Activated CD4-positive, alpha-beta memory T cell treated with anti-CD3 and anti-CD28 coated beads for 36 hours (primary cell): Measurements from ENCODE around the gene ZFYVE27. TPM values are rescaled to one million over a fixed set of nuclear protein-coding genes. Genes with fewer than 3 reads are reported as not detected.
A peak's percentile ranks its signal among the peaks of the same experiment; 100 is the strongest.

Source experiments
- CTCF ChIA-PET: fragments of 350-600 bp; sonication (Branson Sonifier 250); formaldehyde crosslinking; loops from one replicate; lab custom pipeline; 2021; ENCODE audit warnings: antibody characterized with exemption, inconsistent platforms; lab: Charles Lee
- POLR2A ChIA-PET: fragments of 350-600 bp; sonication (Branson Sonifier 250); formaldehyde crosslinking; loops from one replicate; lab custom pipeline; 2021; ENCODE audit warnings: antibody characterized with exemption; lab: Charles Lee
- DNase-seq: peaks from one replicate; pipeline ENCODE4 v3.0.0-alpha.2; 2020
- H3K27ac Mint-ChIP-seq: one replicate; pipeline ENCODE4 v1.8.0; 2021; ENCODE audit warnings: mixed read lengths
- H3K27me3 Mint-ChIP-seq: one replicate; pipeline ENCODE4 v1.8.0; 2021; ENCODE audit warnings: mixed read lengths
- H3K36me3 Mint-ChIP-seq: one replicate; pipeline ENCODE4 v1.8.0; 2021; ENCODE audit warnings: mixed read lengths
- H3K4me1 Mint-ChIP-seq: one replicate; pipeline ENCODE4 v1.8.0; 2021; ENCODE audit warnings: low read depth, mixed read lengths
- H3K4me3 Mint-ChIP-seq: one replicate; pipeline ENCODE4 v1.8.0; 2021; ENCODE audit warnings: mild to moderate bottlenecking, mixed read lengths
- H3K9me3 Mint-ChIP-seq: one replicate; pipeline ENCODE4 v1.8.0; 2021; ENCODE audit warnings: mixed read lengths
- intact Hi-C: fragments of 100-400 bp; cut with micrococcal nuclease; formaldehyde crosslinking; loops from one replicate; pipeline ENCODE4 v1.15.1; 2023
- total RNA-seq, 2 experiments: library from RNA; stranded (reverse); gene quantifications; one replicate each; pipeline ENCODE4 v1.2.3, GENCODE V29; 2021

Gene ZFYVE27
- total RNA-seq, 2 experiments from 2014 or later, result 20.9 to 22.8 TPM

DNA sequence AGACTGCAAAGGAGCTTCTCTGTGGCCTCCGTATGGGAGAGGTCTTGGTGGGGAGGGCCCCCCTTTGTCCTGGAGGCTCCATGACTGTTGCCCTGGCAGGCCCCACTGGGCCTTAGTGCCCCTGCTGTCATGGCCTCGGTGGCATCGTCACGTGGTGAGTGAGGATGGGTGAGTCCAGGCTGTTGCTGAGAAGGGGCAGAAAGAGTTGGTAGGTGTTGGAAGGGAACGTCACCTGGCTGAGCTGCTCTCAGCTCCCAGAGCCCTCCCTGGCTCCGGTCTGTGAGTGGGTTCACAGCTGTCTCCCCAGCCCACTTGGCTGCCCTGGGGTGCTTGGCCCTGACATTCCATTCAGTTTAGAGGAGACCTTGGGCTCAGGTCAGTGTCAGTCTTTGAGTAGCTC lies 18.8 kb downstream of the ZFYVE27 start:
- Mint-ChIP-seq H3K4me3 (no peak overlapping the region), H3K9me3 (no peaks in the 10 kb centered on the region), H3K27me3 (no peaks in the 10 kb centered on the region), H3K4me1 (no peaks in the 10 kb centered on the region), H3K36me3 (peaks cover 44% of the 10 kb centered on the region), H3K27ac (no peak overlapping the region)
- intact Hi-C loops, result no loop called here
- POLR2A ChIA-PET, result no interaction called here
- CTCF ChIA-PET, result interaction anchor here (1.5 to 1.6 kb wide), 3 partner anchors 11 to 114 kb away, joined by 3 to 6 read pairs (median 5); no protein-coding TSS in a partner anchor
- DNase-seq, result no peak

- CTCF ChIA-PET, result interaction anchor here (1.0 to 1.2 kb wide), 2 partner anchors 10 to 111 kb away, joined by 3 to 4 read pairs; no protein-coding TSS in a partner anchor
- Mint-ChIP-seq H3K27ac (no peak overlapping the region), H3K36me3 (peaks cover 42% of the 10 kb centered on the region), H3K27me3 (no peaks in the 10 kb centered on the region), H3K4me1 (no peaks in the 10 kb centered on the region), H3K4me3 (no peak overlapping the region), H3K9me3 (no peaks in the 10 kb centered on the region)
- POLR2A ChIA-PET, result no interaction called here
- intact Hi-C loops, result no loop called here
- no peak for DNase-seq
Observed at GRCh38 chr10:97757471-97757870, 20.5 kb downstream of the ZFYVE27 start.

GRCh38 chr10:97759158-97759887 lies 22.4 kb downstream of the ZFYVE27 start:
- H3K9me3 Mint-ChIP-seq, result no peaks in the 10 kb centered on the region
- ChIA-PET POLR2A (no interaction called here), CTCF (interaction anchor here (0.6 to 1.7 kb wide), 3 partner anchors 93 to 111 kb away, joined by 3 to 6 read pairs (median 4); no protein-coding TSS in a partner anchor)

GRCh38 chr10:97759946-97760345 lies 23.0 kb downstream of the ZFYVE27 start:
- POLR2A ChIA-PET, result no interaction called here
- H3K36me3 Mint-ChIP-seq, result peaks cover 24% of the 10 kb centered on the region
- no peaks in the 10 kb centered on the region for H3K9me3 Mint-ChIP-seq
- no peaks in the 10 kb centered on the region for H3K4me1 Mint-ChIP-seq
- H3K27ac Mint-ChIP-seq, result no peak overlapping the region
- CTCF ChIA-PET, result interaction anchor here (0.6 to 1.7 kb wide), 3 partner anchors 92 to 110 kb away, joined by 3 to 6 read pairs (median 4); no protein-coding TSS in a partner anchor
- no peak for DNase-seq
- intact Hi-C loops, result loop anchor here (1.0 kb wide), 1 partner anchor 109 kb away; no protein-coding TSS in a partner anchor
- H3K27me3 Mint-ChIP-seq, result no peaks in the 10 kb centered on the region
- no peak overlapping the region for H3K4me3 Mint-ChIP-seq

More at GRCh38 chr10:97759158-97759887, 22.4 kb downstream of the ZFYVE27 start:
- peak; percentile 58 for DNase-seq
- intact Hi-C loops, result loop anchor here (1.0 kb wide), 1 partner anchor 110 kb away; no protein-coding TSS in a partner anchor
- Mint-ChIP-seq H3K4me1 (no peaks in the 10 kb centered on the region), H3K36me3 (peaks cover 29% of the 10 kb centered on the region), H3K27me3 (no peaks in the 10 kb centered on the region), H3K4me3 (no peak overlapping the region), H3K27ac (no peak overlapping the region)

DNA sequence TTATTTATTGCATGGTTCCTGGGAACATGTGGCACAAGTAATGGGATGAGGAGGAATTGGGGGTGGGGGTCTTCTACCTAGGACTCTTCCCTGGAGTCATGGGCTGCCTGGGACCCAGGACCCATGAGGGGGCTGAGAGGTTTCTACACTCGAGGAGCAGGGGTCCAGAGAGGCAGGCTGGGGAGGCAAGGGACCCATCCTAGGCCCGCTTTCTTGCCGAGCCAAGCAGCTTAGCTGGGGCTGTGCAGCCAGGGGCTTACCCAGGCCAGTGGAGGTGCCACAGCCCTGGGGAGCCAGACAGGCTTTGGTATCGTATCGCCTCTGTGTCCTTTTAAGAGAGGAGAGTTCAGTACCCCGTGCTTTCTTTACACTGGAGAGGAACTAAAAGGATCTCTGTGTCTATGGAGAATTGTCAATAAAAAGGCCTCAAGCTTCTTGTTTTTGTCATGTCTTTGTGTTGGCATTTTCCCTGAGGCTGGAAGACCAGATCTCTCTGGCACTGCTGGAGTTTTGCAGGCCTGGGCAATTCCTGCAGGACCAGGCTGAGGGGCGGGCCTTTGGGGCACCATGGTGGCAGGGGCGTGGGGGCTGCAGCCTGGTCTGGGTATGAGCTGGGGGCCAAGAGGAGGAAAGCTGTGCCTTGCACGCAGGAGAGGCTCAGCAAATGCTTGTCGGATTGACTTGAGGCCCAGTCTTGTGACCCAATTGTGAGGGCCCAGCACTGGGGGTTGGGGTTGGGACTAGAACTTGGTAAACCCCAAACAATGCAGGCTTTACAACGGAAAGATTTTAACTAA lies 23.7 kb downstream of the ZFYVE27 start:
- ChIA-PET POLR2A (no interaction called here), CTCF (interaction anchor here (1.3 to 1.7 kb wide), 3 partner anchors 12 to 110 kb away, joined by 3 to 6 read pairs (median 4); no protein-coding TSS in a partner anchor)
- DNase-seq, result no peak
- Mint-ChIP-seq H3K4me1 (no peaks in the 10 kb centered on the region), H3K4me3 (no peak overlapping the region), H3K27me3 (no peaks in the 10 kb centered on the region), H3K27ac (no peak overlapping the region), H3K36me3 (peaks cover 19% of the 10 kb centered on the region), H3K9me3 (no peaks in the 10 kb centered on the region)
- intact Hi-C loops, result no loop called here

GRCh38 chr10:97761331-97761865 lies 24.5 kb downstream of the ZFYVE27 start:
- intact Hi-C loops, result no loop called here
- no peak for DNase-seq
- no peak overlapping the region for H3K4me3 Mint-ChIP-seq
- no peaks in the 10 kb centered on the region for H3K9me3 Mint-ChIP-seq
- no peaks in the 10 kb centered on the region for H3K4me1 Mint-ChIP-seq
- H3K27ac Mint-ChIP-seq, result no peak overlapping the region
- peaks cover 19% of the 10 kb centered on the region for H3K36me3 Mint-ChIP-seq
- POLR2A ChIA-PET, result no interaction called here
- CTCF ChIA-PET, result interaction anchor here (1.3 kb wide), 1 partner anchor 11 kb away, joined by 3 read pairs; no protein-coding TSS in a partner anchor
- no peaks in the 10 kb centered on the region for H3K27me3 Mint-ChIP-seq

DNA sequence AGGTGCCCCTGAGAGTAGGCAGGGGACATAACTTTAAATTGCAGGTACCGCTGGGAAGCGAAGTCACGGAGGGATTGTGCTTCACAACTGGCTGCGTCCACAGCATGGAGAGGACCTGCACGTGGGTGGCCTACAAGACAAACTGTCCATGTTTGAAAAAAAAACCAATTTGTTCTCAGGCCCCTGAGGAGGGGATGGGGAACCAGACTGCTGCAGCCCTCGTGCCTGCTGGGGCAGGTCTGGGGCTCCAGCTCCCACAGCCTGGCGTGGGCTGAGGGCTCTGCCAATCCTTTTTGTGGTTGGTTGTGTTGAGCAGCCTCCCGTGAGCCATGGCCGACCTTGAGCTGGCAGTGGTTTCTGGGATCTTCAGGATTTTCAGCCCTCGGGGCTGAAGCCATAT lies 25.1 kb downstream of the ZFYVE27 start:
- Mint-ChIP-seq H3K4me3 (no peak overlapping the region), H3K4me1 (no peaks in the 10 kb centered on the region), H3K27me3 (no peaks in the 10 kb centered on the region), H3K36me3 (peaks cover 14% of the 10 kb centered on the region), H3K9me3 (no peaks in the 10 kb centered on the region), H3K27ac (no peak overlapping the region)
- intact Hi-C loops, result no loop called here
- ChIA-PET POLR2A (no interaction called here), CTCF (interaction anchor here (1.1 to 1.4 kb wide), 3 partner anchors 28 to 279 kb away, joined by 3 to 4 read pairs (median 3); no protein-coding TSS in a partner anchor)
- DNase-seq, result no peak

DNA sequence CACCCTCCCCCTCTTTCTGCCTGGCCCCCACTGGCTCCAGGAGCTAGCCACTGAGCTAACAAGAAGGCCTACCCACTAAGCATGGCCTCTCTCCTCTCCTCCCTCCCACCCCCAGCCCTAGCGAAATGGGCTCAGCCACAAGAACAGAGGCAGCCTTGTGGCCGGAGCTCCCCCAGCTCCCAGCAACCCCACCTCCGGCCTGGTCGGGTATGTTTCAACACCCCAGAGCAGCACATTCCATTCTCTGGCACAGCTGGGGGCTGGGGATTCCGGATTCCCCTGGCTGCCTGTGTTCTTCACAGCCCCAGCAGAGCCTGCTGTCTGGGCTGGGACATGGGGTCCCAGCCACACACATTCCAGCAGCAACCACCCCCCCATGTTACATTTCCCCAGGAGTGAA lies 25.9 kb downstream of the ZFYVE27 start:
- Mint-ChIP-seq H3K36me3 (peaks cover 12% of the 10 kb centered on the region), H3K27ac (no peak overlapping the region), H3K4me1 (no peaks in the 10 kb centered on the region), H3K9me3 (no peaks in the 10 kb centered on the region), H3K4me3 (no peak overlapping the region), H3K27me3 (peaks cover 2% of the 10 kb centered on the region)
- CTCF ChIA-PET, result interaction anchor here (0.9 to 1.4 kb wide), 4 partner anchors 27 to 278 kb away, joined by 3 to 4 read pairs (median 3); no protein-coding TSS in a partner anchor
- POLR2A ChIA-PET, result no interaction called here
- DNase-seq, result no peak
- intact Hi-C loops, result no loop called here

- Mint-ChIP-seq H3K9me3 (no peaks in the 10 kb centered on the region), H3K4me3 (no peak overlapping the region), H3K27ac (no peak overlapping the region), H3K27me3 (peaks cover 4% of the 10 kb centered on the region), H3K36me3 (peaks cover 12% of the 10 kb centered on the region), H3K4me1 (no peaks in the 10 kb centered on the region)
- intact Hi-C loops, result no loop called here
- no peak for DNase-seq
- CTCF ChIA-PET, result interaction anchor here (0.9 to 1.4 kb wide), 3 partner anchors 27 to 106 kb away, joined by 3 to 4 read pairs (median 3); no protein-coding TSS in a partner anchor
- POLR2A ChIA-PET, result no interaction called here
Observed at GRCh38 chr10:97763411-97763810, 26.5 kb downstream of the ZFYVE27 start.

DNA sequence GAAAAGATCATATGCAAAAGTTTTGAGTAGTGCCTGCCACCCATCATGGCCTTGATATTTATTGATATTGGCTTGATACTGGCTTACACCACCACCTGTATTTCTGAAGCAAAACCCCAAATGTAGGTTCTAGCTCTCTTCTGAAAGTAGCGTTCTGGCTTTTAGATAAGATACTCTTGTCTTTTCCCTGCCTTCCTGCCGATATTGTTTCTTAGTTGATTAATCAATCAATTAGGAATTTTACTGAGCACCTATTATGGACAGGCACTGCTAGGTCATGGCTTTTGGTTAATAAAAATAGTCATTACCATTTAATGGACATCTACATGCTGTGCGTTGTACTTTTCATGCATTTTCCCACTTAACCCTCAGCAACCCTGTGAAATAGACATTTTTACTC lies 27.0 kb downstream of the ZFYVE27 start:
- intact Hi-C loops, result no loop called here
- H3K4me1 Mint-ChIP-seq, result no peaks in the 10 kb centered on the region
- no peaks in the 10 kb centered on the region for H3K9me3 Mint-ChIP-seq
- DNase-seq, result no peak
- no peak overlapping the region for H3K27ac Mint-ChIP-seq
- H3K27me3 Mint-ChIP-seq, result peaks cover 4% of the 10 kb centered on the region
- H3K36me3 Mint-ChIP-seq, result peaks cover 12% of the 10 kb centered on the region
- no peak overlapping the region for H3K4me3 Mint-ChIP-seq
- CTCF ChIA-PET, result interaction anchor here (0.8 kb wide), 1 partner anchor 731 kb away, joined by 3 read pairs; no protein-coding TSS in a partner anchor
- POLR2A ChIA-PET, result no interaction called here

DNA sequence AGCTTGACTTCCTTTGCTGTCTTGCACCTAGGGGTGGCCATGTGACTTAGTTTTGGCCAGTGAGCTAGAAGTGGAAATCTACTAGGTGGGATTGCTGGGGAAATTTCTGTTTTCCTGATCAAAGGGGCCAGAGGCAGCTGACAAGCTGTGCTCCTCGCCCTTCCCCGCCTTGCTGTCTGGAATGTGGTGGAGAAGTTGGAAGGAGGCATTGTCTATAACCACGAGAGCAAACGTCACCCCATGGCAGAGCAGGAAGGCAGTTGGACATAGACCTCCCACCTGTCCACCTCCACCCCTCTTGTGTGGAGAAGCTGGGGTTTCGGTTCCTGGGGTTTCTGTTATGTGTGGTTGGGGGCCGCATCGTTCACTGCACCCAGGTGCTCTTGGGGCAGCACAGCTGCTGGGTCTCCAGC lies 27.6 kb downstream of the ZFYVE27 start:
- Mint-ChIP-seq H3K4me3 (no peak overlapping the region), H3K27ac (no peak overlapping the region), H3K27me3 (peaks cover 6% of the 10 kb centered on the region), H3K36me3 (peaks cover 12% of the 10 kb centered on the region), H3K4me1 (no peaks in the 10 kb centered on the region), H3K9me3 (no peaks in the 10 kb centered on the region)
- intact Hi-C loops, result no loop called here
- DNase-seq, result no peak
- ChIA-PET POLR2A (no interaction called here), CTCF (interaction anchor here (0.8 kb wide), 1 partner anchor 732 kb away, joined by 3 read pairs; no protein-coding TSS in a partner anchor)
